ENCODE results near the gene TAMALIN.

The TAMALIN gene

DNA sequence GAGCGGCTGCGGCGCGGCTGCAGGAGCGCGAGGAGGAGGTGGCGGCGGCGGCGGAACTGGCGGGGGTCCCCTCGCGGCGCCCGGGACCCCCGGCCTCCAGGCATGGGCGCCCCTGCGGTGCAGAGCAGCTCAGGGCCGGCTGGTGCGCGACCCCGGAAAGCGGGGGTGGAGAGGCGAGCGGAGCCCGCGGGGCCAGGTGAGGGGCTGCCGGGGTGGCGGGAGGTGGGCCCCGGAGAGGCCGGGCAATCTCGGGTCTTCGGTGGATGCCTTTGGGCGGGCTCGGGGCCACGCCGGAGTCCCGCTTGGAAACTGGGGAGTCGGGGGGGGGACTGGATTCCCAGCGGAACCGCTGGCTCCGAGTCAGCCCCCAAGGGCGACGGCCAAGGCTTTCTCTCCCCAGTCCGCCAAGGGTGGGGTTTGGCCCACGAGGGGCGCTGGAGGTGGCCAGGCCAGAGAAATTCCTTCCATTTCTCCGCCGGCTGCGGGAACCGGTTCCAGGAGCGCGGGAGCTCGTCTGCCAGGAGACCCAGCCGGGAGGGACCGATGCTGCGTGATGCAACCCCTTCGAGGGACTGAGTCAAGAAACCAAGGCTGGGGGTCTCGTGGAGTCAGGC, 30.6 kb downstream of the TAMALIN start:
- Histone ChIP-seq H3K4me2 (ENCODE audit: low read depth, low read length, poor library complexity, severe bottlenecking) (peak overlapping the region; percentile 62), H3K9me2 (replicated peaks; ENCODE audit: low read depth, low read length) (no peaks in the 10 kb centered on the region), H3K9ac (ENCODE audit: low read depth, low read length, poor library complexity, severe bottlenecking) (no peak overlapping the region), H3K9me3 (ENCODE audit: insufficient read depth, low read depth, low read length) (no peaks in the 10 kb centered on the region), H4K20me1 (ENCODE audit: insufficient read depth, low read length, poor library complexity, severe bottlenecking) (no peaks in the 10 kb centered on the region), H3K27me3 (ENCODE audit: insufficient read depth, low read length, poor library complexity, severe bottlenecking) (peaks cover 10% of the 10 kb centered on the region), H3F3A (ENCODE audit: low read depth) (peaks cover 9% of the 10 kb centered on the region; the same call in 1 of the 2 replicates), H2AFZ (ENCODE audit: low read length) (no peak overlapping the region), H3K4me3 (ENCODE audit: low read length, poor library complexity, severe bottlenecking) (peak overlapping the region; percentile 55), H3K36me3 (ENCODE audit: insufficient read depth, low read length) (no peaks in the 10 kb centered on the region), H3K4me1 (ENCODE audit: insufficient read depth, low read length, poor library complexity, severe bottlenecking) (peaks cover 24% of the 10 kb centered on the region), H3K79me2 (ENCODE audit: insufficient read depth, low read length) (no peaks in the 10 kb centered on the region)
- TF ChIP-seq EZH2phosphoT487 (IDR thresholded peaks at IDR 0.05; ENCODE audit: borderline replicate concordance): no peak
- TF ChIP-seq, protein P1, sequence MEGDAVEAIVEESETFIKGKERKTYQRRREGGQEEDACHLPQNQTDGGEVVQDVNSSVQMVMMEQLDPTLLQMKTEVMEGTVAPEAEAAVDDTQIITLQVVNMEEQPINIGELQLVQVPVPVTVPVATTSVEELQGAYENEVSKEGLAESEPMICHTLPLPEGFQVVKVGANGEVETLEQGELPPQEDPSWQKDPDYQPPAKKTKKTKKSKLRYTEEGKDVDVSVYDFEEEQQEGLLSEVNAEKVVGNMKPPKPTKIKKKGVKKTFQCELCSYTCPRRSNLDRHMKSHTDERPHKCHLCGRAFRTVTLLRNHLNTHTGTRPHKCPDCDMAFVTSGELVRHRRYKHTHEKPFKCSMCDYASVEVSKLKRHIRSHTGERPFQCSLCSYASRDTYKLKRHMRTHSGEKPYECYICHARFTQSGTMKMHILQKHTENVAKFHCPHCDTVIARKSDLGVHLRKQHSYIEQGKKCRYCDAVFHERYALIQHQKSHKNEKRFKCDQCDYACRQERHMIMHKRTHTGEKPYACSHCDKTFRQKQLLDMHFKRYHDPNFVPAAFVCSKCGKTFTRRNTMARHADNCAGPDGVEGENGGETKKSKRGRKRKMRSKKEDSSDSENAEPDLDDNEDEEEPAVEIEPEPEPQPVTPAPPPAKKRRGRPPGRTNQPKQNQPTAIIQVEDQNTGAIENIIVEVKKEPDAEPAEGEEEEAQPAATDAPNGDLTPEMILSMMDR (conservative IDR thresholded peaks at IDR 0.05; ENCODE audit: low read length): no peak

DNA sequence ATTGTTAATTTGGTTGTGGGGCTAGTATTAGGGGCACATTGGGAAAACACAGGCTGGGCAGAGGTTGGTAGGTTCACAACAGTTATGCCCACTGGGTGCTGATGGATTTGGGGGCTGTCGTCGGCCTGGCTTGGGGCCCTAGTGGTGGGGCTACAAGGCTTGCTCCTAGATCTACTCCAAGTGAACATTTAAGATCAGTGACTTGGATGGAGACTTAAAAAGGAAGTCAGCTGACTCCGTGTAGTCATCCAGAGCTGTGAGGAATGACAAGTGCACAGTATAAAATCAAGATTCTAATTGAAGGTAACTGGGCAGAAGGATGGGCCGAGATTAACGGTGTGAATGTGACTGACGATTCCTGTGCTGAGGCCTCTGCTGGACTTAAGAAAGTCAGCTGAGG, 31.7 kb downstream of the TAMALIN start:
- no peaks in the 10 kb centered on the region for H3K79me2 ChIP-seq (ENCODE audit: insufficient read depth, low read length)
- no peak overlapping the region for H3K4me3 ChIP-seq (ENCODE audit: low read length, poor library complexity, severe bottlenecking)
- no peaks in the 10 kb centered on the region for H3K9me3 ChIP-seq (ENCODE audit: insufficient read depth, low read depth, low read length)
- H3K9me2 ChIP-seq (replicated peaks; ENCODE audit: low read depth, low read length): no peaks in the 10 kb centered on the region
- H3K4me2 ChIP-seq (ENCODE audit: low read depth, low read length, poor library complexity, severe bottlenecking): no peak overlapping the region
- no peaks in the 10 kb centered on the region for H4K20me1 ChIP-seq (ENCODE audit: insufficient read depth, low read length, poor library complexity, severe bottlenecking)
- H3F3A ChIP-seq (ENCODE audit: low read depth): 0 out of 2 replicates have a peak, but pooled peaks cover 7% of the 10 kb centered on the region
- H3K27me3 ChIP-seq (ENCODE audit: insufficient read depth, low read length, poor library complexity, severe bottlenecking): peaks cover 10% of the 10 kb centered on the region
- no peak overlapping the region for H3K9ac ChIP-seq (ENCODE audit: low read depth, low read length, poor library complexity, severe bottlenecking)
- H2AFZ ChIP-seq (ENCODE audit: low read length): no peak overlapping the region
- TF ChIP-seq, protein P1 (conservative IDR thresholded peaks at IDR 0.05; ENCODE audit: low read length): no peak
- TF ChIP-seq EZH2phosphoT487 (IDR thresholded peaks at IDR 0.05; ENCODE audit: borderline replicate concordance): no peak
- peaks cover 22% of the 10 kb centered on the region for H3K4me1 ChIP-seq (ENCODE audit: insufficient read depth, low read length, poor library complexity, severe bottlenecking)
- no peaks in the 10 kb centered on the region for H3K36me3 ChIP-seq (ENCODE audit: insufficient read depth, low read length)

DNA sequence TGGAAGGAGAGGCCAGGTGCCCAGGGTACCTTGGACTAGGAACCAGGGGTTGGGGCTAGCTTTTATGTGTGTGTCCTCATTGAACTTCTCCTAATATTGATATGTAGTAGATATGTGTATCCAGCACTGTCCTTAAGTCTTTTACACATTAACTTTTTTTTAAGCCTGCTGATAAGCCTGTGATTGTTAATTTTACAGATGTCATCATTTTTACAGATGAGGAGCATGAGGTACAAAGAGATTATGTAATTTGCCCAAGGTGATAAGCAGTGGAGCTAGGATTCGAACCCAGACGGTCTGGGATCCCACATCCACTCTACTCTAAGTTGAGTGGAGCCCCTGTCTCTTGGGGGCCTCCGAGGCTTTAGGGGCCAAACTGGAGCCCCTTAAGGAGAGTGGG, 34.3 kb downstream of the TAMALIN start:
- H3K4me1 ChIP-seq (ENCODE audit: insufficient read depth, low read length, poor library complexity, severe bottlenecking): peaks cover 25% of the 10 kb centered on the region

More for the DNA sequence above, 34.3 kb downstream of the TAMALIN start:
- Histone ChIP-seq H3K79me2 (ENCODE audit: insufficient read depth, low read length) (no peaks in the 10 kb centered on the region), H3K4me3 (ENCODE audit: low read length, poor library complexity, severe bottlenecking) (no peak overlapping the region), H2AFZ (ENCODE audit: low read length) (no peak overlapping the region), H4K20me1 (ENCODE audit: insufficient read depth, low read length, poor library complexity, severe bottlenecking) (no peaks in the 10 kb centered on the region), H3K9me2 (replicated peaks; ENCODE audit: low read depth, low read length) (no peaks in the 10 kb centered on the region), H3K27me3 (ENCODE audit: insufficient read depth, low read length, poor library complexity, severe bottlenecking) (peaks cover 4% of the 10 kb centered on the region), H3K9ac (ENCODE audit: low read depth, low read length, poor library complexity, severe bottlenecking) (no peak overlapping the region), H3K36me3 (ENCODE audit: insufficient read depth, low read length) (no peaks in the 10 kb centered on the region), H3F3A (ENCODE audit: low read depth) (0 out of 2 replicates have a peak, but pooled peaks cover 3% of the 10 kb centered on the region), H3K9me3 (ENCODE audit: insufficient read depth, low read depth, low read length) (no peaks in the 10 kb centered on the region), H3K4me2 (ENCODE audit: low read depth, low read length, poor library complexity, severe bottlenecking) (no peak overlapping the region)
- TF ChIP-seq EZH2phosphoT487 (IDR thresholded peaks at IDR 0.05; ENCODE audit: borderline replicate concordance): no peak
- TF ChIP-seq, protein P1 (conservative IDR thresholded peaks at IDR 0.05; ENCODE audit: low read length): no peak
